Measurements from ENCODE around the gene BPHL.

DNA sequence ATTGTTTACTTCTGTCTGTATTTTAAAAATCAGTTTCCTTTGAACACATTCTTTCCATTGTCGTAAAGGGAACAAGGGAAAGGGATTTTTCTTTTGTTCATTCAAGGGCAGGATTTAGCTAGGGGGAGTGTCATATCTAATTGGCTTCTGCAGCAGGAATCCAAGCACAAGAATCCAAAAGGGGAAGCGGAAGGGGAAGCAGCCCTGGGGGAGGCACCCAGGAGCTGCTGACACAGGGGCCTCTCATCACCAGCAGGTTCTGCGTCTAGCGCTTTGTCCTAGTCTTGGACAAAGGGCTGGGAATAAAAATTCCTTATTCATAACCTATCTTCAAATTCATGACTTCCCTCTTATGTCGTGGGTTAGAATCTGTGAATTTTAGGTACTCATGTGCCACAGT lies 36.6 kb upstream of the BPHL start:
- TF ChIP-seq, protein P1, sequence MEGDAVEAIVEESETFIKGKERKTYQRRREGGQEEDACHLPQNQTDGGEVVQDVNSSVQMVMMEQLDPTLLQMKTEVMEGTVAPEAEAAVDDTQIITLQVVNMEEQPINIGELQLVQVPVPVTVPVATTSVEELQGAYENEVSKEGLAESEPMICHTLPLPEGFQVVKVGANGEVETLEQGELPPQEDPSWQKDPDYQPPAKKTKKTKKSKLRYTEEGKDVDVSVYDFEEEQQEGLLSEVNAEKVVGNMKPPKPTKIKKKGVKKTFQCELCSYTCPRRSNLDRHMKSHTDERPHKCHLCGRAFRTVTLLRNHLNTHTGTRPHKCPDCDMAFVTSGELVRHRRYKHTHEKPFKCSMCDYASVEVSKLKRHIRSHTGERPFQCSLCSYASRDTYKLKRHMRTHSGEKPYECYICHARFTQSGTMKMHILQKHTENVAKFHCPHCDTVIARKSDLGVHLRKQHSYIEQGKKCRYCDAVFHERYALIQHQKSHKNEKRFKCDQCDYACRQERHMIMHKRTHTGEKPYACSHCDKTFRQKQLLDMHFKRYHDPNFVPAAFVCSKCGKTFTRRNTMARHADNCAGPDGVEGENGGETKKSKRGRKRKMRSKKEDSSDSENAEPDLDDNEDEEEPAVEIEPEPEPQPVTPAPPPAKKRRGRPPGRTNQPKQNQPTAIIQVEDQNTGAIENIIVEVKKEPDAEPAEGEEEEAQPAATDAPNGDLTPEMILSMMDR (IDR thresholded peaks at IDR 0.05), result no peak
- TF ChIP-seq TCF7L2 (IDR thresholded peaks at IDR 0.05; ENCODE audit: low read depth, low read length) (no peak), POLR2AphosphoS5 (IDR thresholded peaks at IDR 0.05; ENCODE audit: low read depth, low read length) (no peak)
- TF ChIP-seq, protein P2, sequence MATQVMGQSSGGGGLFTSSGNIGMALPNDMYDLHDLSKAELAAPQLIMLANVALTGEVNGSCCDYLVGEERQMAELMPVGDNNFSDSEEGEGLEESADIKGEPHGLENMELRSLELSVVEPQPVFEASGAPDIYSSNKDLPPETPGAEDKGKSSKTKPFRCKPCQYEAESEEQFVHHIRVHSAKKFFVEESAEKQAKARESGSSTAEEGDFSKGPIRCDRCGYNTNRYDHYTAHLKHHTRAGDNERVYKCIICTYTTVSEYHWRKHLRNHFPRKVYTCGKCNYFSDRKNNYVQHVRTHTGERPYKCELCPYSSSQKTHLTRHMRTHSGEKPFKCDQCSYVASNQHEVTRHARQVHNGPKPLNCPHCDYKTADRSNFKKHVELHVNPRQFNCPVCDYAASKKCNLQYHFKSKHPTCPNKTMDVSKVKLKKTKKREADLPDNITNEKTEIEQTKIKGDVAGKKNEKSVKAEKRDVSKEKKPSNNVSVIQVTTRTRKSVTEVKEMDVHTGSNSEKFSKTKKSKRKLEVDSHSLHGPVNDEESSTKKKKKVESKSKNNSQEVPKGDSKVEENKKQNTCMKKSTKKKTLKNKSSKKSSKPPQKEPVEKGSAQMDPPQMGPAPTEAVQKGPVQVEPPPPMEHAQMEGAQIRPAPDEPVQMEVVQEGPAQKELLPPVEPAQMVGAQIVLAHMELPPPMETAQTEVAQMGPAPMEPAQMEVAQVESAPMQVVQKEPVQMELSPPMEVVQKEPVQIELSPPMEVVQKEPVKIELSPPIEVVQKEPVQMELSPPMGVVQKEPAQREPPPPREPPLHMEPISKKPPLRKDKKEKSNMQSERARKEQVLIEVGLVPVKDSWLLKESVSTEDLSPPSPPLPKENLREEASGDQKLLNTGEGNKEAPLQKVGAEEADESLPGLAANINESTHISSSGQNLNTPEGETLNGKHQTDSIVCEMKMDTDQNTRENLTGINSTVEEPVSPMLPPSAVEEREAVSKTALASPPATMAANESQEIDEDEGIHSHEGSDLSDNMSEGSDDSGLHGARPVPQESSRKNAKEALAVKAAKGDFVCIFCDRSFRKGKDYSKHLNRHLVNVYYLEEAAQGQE (IDR thresholded peaks at IDR 0.05; ENCODE audit: insufficient read depth in 1 of 2, low read depth in 2 of 2, low read length in 1 of 2), result no peak

Data from Panc1 (cell line).